Stomach (tissue), 4 donors: ENCODE data around the gene PDLIM5.

Source experiments
- POLR2A ChIP-seq, 4 donors: fragments of 450-650 bp; IDR thresholded peaks; one replicate each; pipeline ENCODE4 v1.6.1; 2016; ENCODE audit warnings: antibody characterized with exemption in 4 of 4, control low read depth in 2 of 4, mild to moderate bottlenecking in 1 of 4, moderate library complexity in 1 of 4
- TF ChIP-seq, protein P1 (sequence below), 7 experiments: fragments of 450-650 bp in 4 of 7; fragments of 200-600 bp in 3 of 7; sonication (generic) in 3 of 7; IDR thresholded peaks; one replicate each; pipeline ENCODE4 v1.5.1; 2016 to 2019; ENCODE audit warnings: antibody characterized with exemption in 7 of 7, control low read depth in 2 of 7, mild to moderate bottlenecking in 1 of 7

DNA sequence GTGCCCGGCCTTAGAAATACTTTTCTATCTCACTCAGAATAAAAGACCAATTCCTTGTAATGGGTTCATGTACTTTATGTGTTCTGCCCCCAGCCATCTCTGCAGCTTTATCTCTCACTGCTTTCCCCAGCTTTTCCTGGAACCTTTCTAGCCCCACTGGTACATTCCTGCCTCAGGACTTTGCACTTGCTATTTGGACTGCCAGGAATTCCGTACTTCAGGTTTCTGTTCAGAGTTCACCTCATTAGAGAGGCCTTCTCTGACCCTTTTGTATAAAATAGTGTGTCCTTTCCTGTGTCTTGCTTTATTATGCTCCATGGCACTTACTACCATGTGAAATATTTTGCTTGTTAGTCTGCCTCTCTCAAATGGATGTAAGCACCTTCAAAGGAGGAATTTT is 112.5 kb downstream of the PDLIM5 start:
- TF ChIP-seq, protein P1, sequence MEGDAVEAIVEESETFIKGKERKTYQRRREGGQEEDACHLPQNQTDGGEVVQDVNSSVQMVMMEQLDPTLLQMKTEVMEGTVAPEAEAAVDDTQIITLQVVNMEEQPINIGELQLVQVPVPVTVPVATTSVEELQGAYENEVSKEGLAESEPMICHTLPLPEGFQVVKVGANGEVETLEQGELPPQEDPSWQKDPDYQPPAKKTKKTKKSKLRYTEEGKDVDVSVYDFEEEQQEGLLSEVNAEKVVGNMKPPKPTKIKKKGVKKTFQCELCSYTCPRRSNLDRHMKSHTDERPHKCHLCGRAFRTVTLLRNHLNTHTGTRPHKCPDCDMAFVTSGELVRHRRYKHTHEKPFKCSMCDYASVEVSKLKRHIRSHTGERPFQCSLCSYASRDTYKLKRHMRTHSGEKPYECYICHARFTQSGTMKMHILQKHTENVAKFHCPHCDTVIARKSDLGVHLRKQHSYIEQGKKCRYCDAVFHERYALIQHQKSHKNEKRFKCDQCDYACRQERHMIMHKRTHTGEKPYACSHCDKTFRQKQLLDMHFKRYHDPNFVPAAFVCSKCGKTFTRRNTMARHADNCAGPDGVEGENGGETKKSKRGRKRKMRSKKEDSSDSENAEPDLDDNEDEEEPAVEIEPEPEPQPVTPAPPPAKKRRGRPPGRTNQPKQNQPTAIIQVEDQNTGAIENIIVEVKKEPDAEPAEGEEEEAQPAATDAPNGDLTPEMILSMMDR (IDR thresholded peaks at IDR 0.05) = no peak
- no peak for TF ChIP-seq POLR2A (IDR thresholded peaks at IDR 0.05)
